Measurements from ENCODE around the gene ART5. TPM values are rescaled to one million over a fixed set of nuclear protein-coding genes. Genes with fewer than 3 reads are reported as not detected.

The ART5 gene
- total and polyA plus RNA-seq, 9 of the 15 experiments (the other 6 are each of a cell fraction or from before 2014, with no cell fraction given): 0.08 to 0.59 (median 0.33) TPM

GRCh38 chr11:3641701-3642070 is at the start of gene ART5 (continued):
- TF ChIP-seq FOXK2 (conservative IDR thresholded peaks at IDR 0.05 in 1 of 2, IDR thresholded peaks at IDR 0.05 in 1 of 2; ENCODE audit: low read depth in 2 of 2) (no peak), POLR2AphosphoS2 (IDR thresholded peaks at IDR 0.05; ENCODE audit: low read length) (no peak), SLC30A9 (CRISPR knock-in tag; IDR thresholded peaks at IDR 0.05) (no peak), RFX1 (IDR thresholded peaks at IDR 0.05) (no peak), SFPQ (IDR thresholded peaks at IDR 0.05; ENCODE audit: low read depth, low read length) (no peak), PHF21A (IDR thresholded peaks at IDR 0.05; ENCODE audit: borderline replicate concordance, low read depth) (no peak), FOS (IDR thresholded peaks at IDR 0.05; ENCODE audit: extremely low read depth, insufficient read length) (no peak), PTBP1 (IDR thresholded peaks at IDR 0.05; ENCODE audit: low read depth, low read length) (no peak)

- TF ChIP-seq GTF2B (IDR thresholded peaks at IDR 0.05; ENCODE audit: extremely low read depth, insufficient read length) (no peak), CHCHD3 (CRISPR knock-in tag; IDR thresholded peaks at IDR 0.05) (no peak), BRCA1 (IDR thresholded peaks at IDR 0.05) (no peak), BRCA1 (CRISPR knock-in tag; IDR thresholded peaks at IDR 0.05) (no peak)
- peaks cover 83% of the 10 kb centered on the region for H3K36me3 ChIP-seq (ENCODE audit: control insufficient read depth, insufficient read depth, low read length)
- in situ Hi-C loops (cut with MboI): no loop called here
These were observed 45.0 kb upstream of the ART5 start for GRCh38 chr11:3686751-3687150.

More at GRCh38 chr11:3686751-3687150, 45.0 kb upstream of the ART5 start:
- ChIA-PET POLR2A (no interaction called here), CTCF (ENCODE audit: low intra/inter-chr PET ratio) (no interaction called here)
- no peak for ATAC-seq
- Histone ChIP-seq H3K4me3 (no peak overlapping the region), H3K4me1 (replicated peaks in 1 of 2; ENCODE audit: control insufficient read depth in 2 of 2, insufficient read depth in 2 of 2, low read length in 2 of 2) (peaks cover 0 to 5% of the 10 kb centered on the region in 2 experiments; a peak in 3 of 5 replicates), H3K27me3 (ENCODE audit: control insufficient read depth in 2 of 2, insufficient read depth in 2 of 2, low read length in 2 of 2) (no peaks in the 10 kb centered on the region), H3K9ac (ENCODE audit: insufficient read depth in 1 of 2, low read depth in 2 of 2, low read length in 2 of 2) (no peak overlapping the region), H3K9me3 (replicated peaks; ENCODE audit: control insufficient read depth, insufficient read depth, low read depth, low read length) (no peaks in the 10 kb centered on the region), H3K27ac (ENCODE audit: extremely low read depth, low read depth, low read length) (no peak overlapping the region), H3K9me1 (ENCODE audit: control insufficient read depth, insufficient read depth, low read length) (no peaks in the 10 kb centered on the region), H3K79me2 (ENCODE audit: control insufficient read depth, insufficient read depth, low read length) (no peaks in the 10 kb centered on the region), H4K20me1 (replicated peaks; ENCODE audit: control insufficient read depth, insufficient read depth, low read length) (no peaks in the 10 kb centered on the region; the same call in 1 of the 2 replicates), H2AFZ (ENCODE audit: low read depth, low read length) (no peak overlapping the region), H3K4me2 (ENCODE audit: insufficient read depth, low read length) (no peak overlapping the region)
- FAIRE-seq: no peak
- intact Hi-C loops (cut with micrococcal nuclease): no loop called here
- DNase-seq (ENCODE audit: extremely low read depth in 1 of 4, low spot score in 3 of 4): no peak
- no TSS peak for BruUV-seq (replicated peaks)
- WGBS (ENCODE audit: insufficient coverage, low coverage, missing lambda C conversion rate): 58% methylated on average over 4 of the region's 4 CpGs
